Endodermal cell (in vitro differentiated cells): ENCODE data around the gene LRP1-AS. TPM values are rescaled to one million over a fixed set of nuclear protein-coding genes. Genes with fewer than 3 reads are reported as not detected.

Source experiments
- DNase-seq: peaks from one replicate; pipeline ENCODE4 v3.0.0-alpha.2; 2017
- H3K27ac ChIP-seq: 2 replicates; pipeline ENCODE4 v1.5.1; 2013; ENCODE audit warnings: mild to moderate bottlenecking, low read depth, low read length, moderate library complexity
- H3K27me3 ChIP-seq: 2 replicates; pipeline ENCODE4 v1.6.1; 2013; ENCODE audit warnings: mild to moderate bottlenecking, low read length, moderate library complexity; ENCODE audit not compliant: insufficient read depth, control insufficient read depth, poor library complexity, severe bottlenecking
- H3K36me3 ChIP-seq: 2 replicates; pipeline ENCODE4 v1.7.0; 2013; ENCODE audit warnings: mild to moderate bottlenecking, low read length, moderate library complexity; ENCODE audit not compliant: control insufficient read depth, insufficient read depth
- H3K4me1 ChIP-seq: one replicate; pipeline ENCODE4 v1.7.0; 2013; ENCODE audit warnings: low read length; ENCODE audit not compliant: control insufficient read depth, insufficient read depth
- H3K4me3 ChIP-seq: 2 replicates; pipeline ENCODE4 v1.5.1; 2013; ENCODE audit warnings: mild to moderate bottlenecking, low read length, moderate library complexity
- H3K9ac ChIP-seq: 2 replicates; pipeline ENCODE4 v1.6.1; 2013; ENCODE audit warnings: mild to moderate bottlenecking, low read length, moderate library complexity; ENCODE audit not compliant: poor library complexity, severe bottlenecking; ENCODE audit errors: extremely low read depth
- H3K9me3 ChIP-seq: 2 replicates; pipeline ENCODE4 v1.6.1; 2013; ENCODE audit warnings: mild to moderate bottlenecking, low read length, moderate library complexity; ENCODE audit not compliant: control insufficient read depth
- H3K27ac Mint-ChIP-seq: 2 replicates; pipeline ENCODE4 v1.8.0; 2020; ENCODE audit warnings: mixed read lengths
- H3K27me3 Mint-ChIP-seq: 2 replicates; pipeline ENCODE4 v1.8.0; 2021; ENCODE audit warnings: mild to moderate bottlenecking, mixed read lengths; ENCODE audit not compliant: insufficient read depth
- H3K36me3 Mint-ChIP-seq: 2 replicates; pipeline ENCODE4 v1.8.0; 2020; ENCODE audit warnings: low read depth, mixed read lengths
- H3K4me1 Mint-ChIP-seq: 2 replicates; pipeline ENCODE4 v1.8.0; 2020; ENCODE audit warnings: mixed read lengths
- H3K4me3 Mint-ChIP-seq: 2 replicates; pipeline ENCODE4 v1.8.0; 2020; ENCODE audit warnings: mild to moderate bottlenecking, moderate library complexity, mixed read lengths
- H3K9me3 Mint-ChIP-seq: 2 replicates; pipeline ENCODE4 v1.8.0; 2020; ENCODE audit warnings: mild to moderate bottlenecking, mixed read lengths
- WGBS, 2 experiments: methylation state at CpG; one replicate each; pipeline versions ENCODE4 v1.1.5 to v1.1.7; 2013; ENCODE audit warnings: missing lambda C conversion rate in 2 of 2, mixed read lengths in 1 of 2; ENCODE audit not compliant: insufficient coverage in 1 of 2, insufficient read length in 1 of 2; 5-methylcytosine and 5-hydroxymethylcytosine counted together
- total RNA-seq, 2 donors: library from RNA; stranded (reverse); fragmentation: NEBNext Ultra II Directional in 1 of 2; extraction: Animal tissue kit (Norgen Biotek cat#: 25700) in 1 of 2; gene quantifications; 2 replicates in 1 of 2; 3 replicates in 1 of 2; pipeline ENCODE4 v1.2.1, GENCODE V29; 2021
- TF ChIP-seq, protein P1 (sequence below): fragments of 200-600 bp; sonication (generic); conservative IDR thresholded peaks from 2 replicates; pipeline ENCODE4 v1.5.0; 2021; ENCODE audit warnings: antibody characterized with exemption, mild to moderate bottlenecking

Gene LRP1-AS
- total RNA-seq, 2 donors from 2014 or later, result not detected

DNA sequence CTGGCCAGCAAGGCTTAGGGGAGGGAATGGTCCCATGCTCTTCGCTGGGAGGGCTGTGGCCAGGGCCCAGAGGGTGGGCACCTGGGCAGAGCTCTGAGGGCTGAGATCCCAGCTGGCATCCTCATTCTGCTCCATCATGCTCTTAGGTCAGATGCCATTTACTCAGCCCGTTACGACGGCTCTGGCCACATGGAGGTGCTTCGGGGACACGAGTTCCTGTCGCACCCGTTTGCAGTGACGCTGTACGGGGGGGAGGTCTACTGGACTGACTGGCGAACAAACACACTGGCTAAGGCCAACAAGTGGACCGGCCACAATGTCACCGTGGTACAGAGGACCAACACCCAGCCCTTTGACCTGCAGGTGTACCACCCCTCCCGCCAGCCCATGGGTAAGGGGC is 30.8 kb upstream of the LRP1-AS start:
- Histone ChIP-seq H3K9ac (no peak overlapping the region), H3K36me3 (peaks cover 47% of the 10 kb centered on the region), H3K27me3 (no peaks in the 10 kb centered on the region), H3K4me1 (no peaks in the 10 kb centered on the region), H3K27ac (no peak overlapping the region), H3K9me3 (no peaks in the 10 kb centered on the region), H3K4me3 (no peak overlapping the region)
- 95% methylated on average over 13 to 14 of the region's 14 CpGs for WGBS, 2 experiments
- Mint-ChIP-seq H3K27ac (no peak overlapping the region), H3K4me3 (no peak overlapping the region), H3K27me3 (no peaks in the 10 kb centered on the region), H3K36me3 (peaks cover 48% of the 10 kb centered on the region), H3K4me1 (peaks cover 3% of the 10 kb centered on the region), H3K9me3 (no peaks in the 10 kb centered on the region)
- TF ChIP-seq, protein P1, sequence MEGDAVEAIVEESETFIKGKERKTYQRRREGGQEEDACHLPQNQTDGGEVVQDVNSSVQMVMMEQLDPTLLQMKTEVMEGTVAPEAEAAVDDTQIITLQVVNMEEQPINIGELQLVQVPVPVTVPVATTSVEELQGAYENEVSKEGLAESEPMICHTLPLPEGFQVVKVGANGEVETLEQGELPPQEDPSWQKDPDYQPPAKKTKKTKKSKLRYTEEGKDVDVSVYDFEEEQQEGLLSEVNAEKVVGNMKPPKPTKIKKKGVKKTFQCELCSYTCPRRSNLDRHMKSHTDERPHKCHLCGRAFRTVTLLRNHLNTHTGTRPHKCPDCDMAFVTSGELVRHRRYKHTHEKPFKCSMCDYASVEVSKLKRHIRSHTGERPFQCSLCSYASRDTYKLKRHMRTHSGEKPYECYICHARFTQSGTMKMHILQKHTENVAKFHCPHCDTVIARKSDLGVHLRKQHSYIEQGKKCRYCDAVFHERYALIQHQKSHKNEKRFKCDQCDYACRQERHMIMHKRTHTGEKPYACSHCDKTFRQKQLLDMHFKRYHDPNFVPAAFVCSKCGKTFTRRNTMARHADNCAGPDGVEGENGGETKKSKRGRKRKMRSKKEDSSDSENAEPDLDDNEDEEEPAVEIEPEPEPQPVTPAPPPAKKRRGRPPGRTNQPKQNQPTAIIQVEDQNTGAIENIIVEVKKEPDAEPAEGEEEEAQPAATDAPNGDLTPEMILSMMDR, result no peak
- no peak for DNase-seq

- no peak for DNase-seq
- no peak overlapping the region for H3K4me3 ChIP-seq
- H3K9me3 ChIP-seq, result no peaks in the 10 kb centered on the region
- no peaks in the 10 kb centered on the region for H3K4me1 ChIP-seq
- no peaks in the 10 kb centered on the region for H3K27me3 Mint-ChIP-seq
- H3K27me3 ChIP-seq, result no peaks in the 10 kb centered on the region
- peaks cover 53% of the 10 kb centered on the region for H3K36me3 ChIP-seq
- H3K9me3 Mint-ChIP-seq, result no peaks in the 10 kb centered on the region
- H3K4me1 Mint-ChIP-seq, result no peaks in the 10 kb centered on the region
- peaks cover 53% of the 10 kb centered on the region for H3K36me3 Mint-ChIP-seq
- H3K27ac ChIP-seq, result no peak overlapping the region
- TF ChIP-seq, protein P1, result no peak
- no peak overlapping the region for H3K4me3 Mint-ChIP-seq
- H3K9ac ChIP-seq, result no peak overlapping the region
- WGBS, 2 experiments, result 94 to 99% methylated on average over 9 to 14 of the region's 16 CpGs
- no peak overlapping the region for H3K27ac Mint-ChIP-seq
Measured at GRCh38 chr12:57177354-57177753, 29.9 kb upstream of the LRP1-AS start.

DNA sequence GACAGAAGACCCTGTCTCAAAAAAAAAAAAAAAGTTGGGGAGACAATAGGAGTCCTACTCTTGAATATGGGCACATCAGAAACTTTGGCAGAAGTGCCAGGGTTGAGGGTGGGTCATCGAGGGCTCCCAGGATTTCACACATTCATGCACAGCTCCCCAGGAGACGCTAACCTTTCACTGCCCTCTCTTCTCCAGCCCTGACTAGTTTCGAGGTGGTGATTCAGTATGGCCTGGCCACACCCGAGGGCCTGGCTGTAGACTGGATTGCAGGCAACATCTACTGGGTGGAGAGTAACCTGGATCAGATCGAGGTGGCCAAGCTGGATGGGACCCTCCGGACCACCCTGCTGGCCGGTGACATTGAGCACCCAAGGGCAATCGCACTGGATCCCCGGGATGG is 29.4 kb upstream of the LRP1-AS start:
- Mint-ChIP-seq H3K4me1 (no peaks in the 10 kb centered on the region), H3K36me3 (peaks cover 55% of the 10 kb centered on the region), H3K27ac (no peak overlapping the region), H3K4me3 (no peak overlapping the region), H3K27me3 (no peaks in the 10 kb centered on the region), H3K9me3 (no peaks in the 10 kb centered on the region)
- 93 to 97% methylated on average over 9 of the region's 9 CpGs for WGBS, 2 experiments
- Histone ChIP-seq H3K36me3 (peaks cover 53% of the 10 kb centered on the region), H3K9ac (no peak overlapping the region), H3K4me3 (no peak overlapping the region), H3K27me3 (no peaks in the 10 kb centered on the region), H3K9me3 (no peaks in the 10 kb centered on the region), H3K27ac (no peak overlapping the region), H3K4me1 (no peaks in the 10 kb centered on the region)
- DNase-seq, result no peak
- TF ChIP-seq, protein P1, result no peak
